GM10248 (cell line): ENCODE measurements around the gene CAMTA1.

Source experiments
- CTCF ChIA-PET: fragments of 300-600 bp; sonication (Branson Sonifier 250); formaldehyde crosslinking; extraction: SDS; loops from one replicate; lab custom pipeline; 2021; ENCODE audit warnings: antibody characterized with exemption; lab: Yijun Ruan, JAX
- POLR2A ChIA-PET: fragments of 350-650 bp; sonication (Branson Sonifier 250); formaldehyde crosslinking; extraction: SDS; loops from one replicate; lab custom pipeline; 2020; ENCODE audit warnings: antibody characterized with exemption; lab: Yijun Ruan, JAX
- DNase-seq: peaks from one replicate; pipeline ENCODE4 v3.0.0; 2012; ENCODE audit errors: extremely low spot score
- CTCF ChIP-seq: IDR thresholded peaks from 2 replicates; pipeline ENCODE4 v1.5.1; 2012; ENCODE audit warnings: mild to moderate bottlenecking, low read depth; ENCODE audit errors: extremely low read depth, missing control alignments, control extremely low read depth

The CAMTA1 gene

GRCh38 chr1:7458946-7459345 is 673.7 kb downstream of the CAMTA1 start:
- no peak for DNase-seq
- TF ChIP-seq CTCF: no peak
- ChIA-PET POLR2A (no interaction called here), CTCF (no interaction called here)

- no peak for TF ChIP-seq CTCF
- ChIA-PET CTCF (no interaction called here), POLR2A (no interaction called here)
- no peak for DNase-seq
These were observed 674.7 kb downstream of the CAMTA1 start for GRCh38 chr1:7459914-7460313.

GRCh38 chr1:7460807-7461206 is 675.6 kb downstream of the CAMTA1 start:
- TF ChIP-seq CTCF: no peak
- POLR2A ChIA-PET: no interaction called here
- CTCF ChIA-PET: no interaction called here
- no peak for DNase-seq

- CTCF ChIA-PET: no interaction called here
- DNase-seq: no peak
- POLR2A ChIA-PET: no interaction called here
- no peak for TF ChIP-seq CTCF
These were observed 677.4 kb downstream of the CAMTA1 start for GRCh38 chr1:7462617-7463016.

GRCh38 chr1:7463526-7463925 is 678.3 kb downstream of the CAMTA1 start:
- CTCF ChIA-PET: no interaction called here
- no peak for TF ChIP-seq CTCF
- DNase-seq: no peak
- POLR2A ChIA-PET: no interaction called here

GRCh38 chr1:7464736-7465135 is 679.5 kb downstream of the CAMTA1 start:
- ChIA-PET CTCF (interaction anchor here (0.9 kb wide), 1 partner anchor 24 kb away, joined by 3 read pairs; no protein-coding TSS in a partner anchor), POLR2A (no interaction called here)
- no peak for DNase-seq
- TF ChIP-seq CTCF: no peak
